Stimulated activated CD4-positive, alpha-beta T cell treated with anti-CD3 and anti-CD28 coated beads, TNF-alpha, amount 100 ng/mL, for 48 hours (primary cell): ENCODE results near the gene AMPH.

Experiments
- DNase-seq, 3 donors: peaks; one replicate each; pipeline ENCODE4 v3.0.0-alpha.2; 2020; ENCODE audit warnings: low read depth in 3 of 3

The AMPH gene

DNA sequence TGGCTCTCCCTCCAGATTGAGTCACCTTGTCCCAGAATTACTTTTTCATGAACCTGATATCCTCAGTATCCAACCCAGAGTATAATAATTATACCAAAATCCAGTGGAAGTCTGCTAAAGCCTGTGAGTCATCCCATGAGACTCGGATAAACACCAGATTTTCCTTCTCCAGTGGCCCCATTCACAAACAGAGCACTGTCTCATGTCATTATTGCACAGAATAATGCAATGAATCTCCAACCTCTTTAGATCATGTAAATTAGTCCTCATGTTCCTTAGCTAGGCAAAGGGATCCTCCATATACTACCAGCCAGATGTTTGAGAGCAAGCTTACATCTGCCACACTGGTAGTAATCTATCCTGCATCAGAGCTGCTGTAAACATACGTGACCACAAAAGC lies 89.0 kb downstream of the AMPH start:
- DNase-seq, result no peak

- no peak for DNase-seq
These were observed 89.7 kb downstream of the AMPH start for GRCh38 chr7:38541440-38541839.

- no peak for DNase-seq
These were observed 91.6 kb downstream of the AMPH start for GRCh38 chr7:38539477-38540081.

DNA sequence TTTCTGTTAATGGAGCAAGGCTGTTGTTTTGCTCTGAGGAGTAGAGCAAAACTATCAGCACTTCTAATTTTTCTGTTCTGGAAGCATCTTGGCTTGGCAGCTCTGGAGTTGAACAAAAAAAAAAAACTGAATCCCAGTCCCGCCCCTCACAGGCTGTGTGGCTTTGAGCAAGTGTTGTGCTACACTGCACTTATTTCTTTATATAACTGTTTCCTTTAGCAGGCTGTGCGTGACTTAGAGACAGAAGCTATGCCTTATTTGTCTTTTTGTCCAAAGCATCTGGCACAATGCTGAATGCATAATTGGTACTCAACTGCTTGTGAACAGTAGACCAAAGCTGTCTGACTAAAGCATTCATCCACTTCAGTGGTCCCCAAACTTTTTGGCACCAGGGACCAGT lies 96.1 kb downstream of the AMPH start:
- no peak for DNase-seq

DNA sequence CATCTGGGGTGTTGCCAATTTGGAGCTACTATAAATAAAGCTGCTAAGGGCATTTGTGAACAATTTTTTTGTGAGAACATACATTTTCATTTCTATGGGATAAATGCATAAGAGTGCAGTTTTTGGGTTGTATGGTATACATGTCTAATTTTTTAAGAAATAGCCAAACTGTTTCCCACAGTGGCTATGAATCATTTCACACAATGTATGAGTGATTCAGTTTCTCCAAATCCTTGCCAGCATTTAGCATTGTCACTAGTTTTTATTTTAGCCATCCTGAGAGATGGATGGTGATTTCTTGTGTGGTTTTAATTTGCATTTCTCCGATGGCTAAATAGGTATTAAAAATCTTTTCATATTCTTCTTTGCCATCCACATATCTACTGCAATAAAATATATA lies 105.3 kb downstream of the AMPH start:
- no peak for DNase-seq

GRCh38 chr7:38524786-38525185 lies 106.4 kb downstream of the AMPH start:
- DNase-seq, result no peak

DNA sequence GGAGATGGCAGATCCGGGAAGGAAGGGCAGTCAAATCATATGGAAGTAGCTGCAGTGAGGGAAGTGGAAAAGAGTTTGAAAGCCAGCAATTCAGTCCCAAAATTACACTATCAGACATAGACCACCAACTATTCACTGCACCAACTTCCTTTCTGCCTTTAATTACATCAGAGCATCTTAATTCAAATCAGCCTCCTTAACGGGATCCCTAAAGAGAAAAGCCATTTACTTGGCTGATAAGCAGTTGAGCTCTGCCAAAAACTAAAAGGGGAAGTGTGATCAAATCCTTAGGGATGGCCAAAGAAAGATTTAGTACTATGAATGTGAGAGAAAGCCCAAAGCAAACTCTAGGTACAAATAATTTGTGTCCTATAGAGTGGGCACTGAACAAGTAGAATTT lies 110.4 kb downstream of the AMPH start:
- DNase-seq, result no peak

GRCh38 chr7:38518541-38518940 lies 112.6 kb downstream of the AMPH start:
- DNase-seq, result no peak

DNA sequence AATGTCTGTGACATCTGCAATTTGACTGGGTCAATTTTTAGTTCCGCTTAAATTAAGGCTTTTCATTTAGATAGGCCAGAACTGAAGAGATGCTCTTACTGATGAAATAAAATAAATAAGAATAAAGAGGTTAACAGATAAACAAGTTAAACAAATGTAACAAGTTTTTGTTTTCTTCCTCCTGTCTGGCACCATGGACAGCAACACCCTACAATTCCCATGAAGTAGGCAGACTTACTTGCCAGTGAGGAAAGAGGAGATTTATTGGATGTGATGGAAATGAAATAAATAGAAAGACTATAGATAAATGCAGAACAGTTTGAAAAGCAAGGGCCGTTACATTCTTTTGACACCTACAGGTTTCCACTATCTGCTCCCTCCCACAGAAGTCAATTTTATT lies 118.5 kb downstream of the AMPH start:
- DNase-seq, result no peak

GRCh38 chr7:38512291-38512690 lies 118.9 kb downstream of the AMPH start:
- DNase-seq, result no peak

DNA sequence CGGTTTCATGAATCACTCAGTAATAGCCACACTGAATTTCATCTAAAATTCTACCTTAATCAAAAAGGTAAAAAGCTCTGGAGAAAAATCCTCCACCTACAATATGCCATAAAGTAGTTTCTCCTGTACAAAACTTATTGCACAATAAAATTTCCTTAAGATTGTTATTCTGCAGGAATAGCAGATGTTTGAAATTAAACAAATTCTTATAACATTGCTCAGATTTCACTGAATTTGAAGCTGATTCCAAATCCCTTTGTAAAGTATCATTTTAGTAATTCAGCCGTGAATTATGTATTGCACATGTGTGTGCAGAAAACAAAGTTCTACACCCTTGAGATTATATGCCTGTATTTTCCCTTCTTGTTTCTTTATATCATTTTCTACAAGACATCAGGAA lies 123.8 kb downstream of the AMPH start:
- DNase-seq, result no peak

DNA sequence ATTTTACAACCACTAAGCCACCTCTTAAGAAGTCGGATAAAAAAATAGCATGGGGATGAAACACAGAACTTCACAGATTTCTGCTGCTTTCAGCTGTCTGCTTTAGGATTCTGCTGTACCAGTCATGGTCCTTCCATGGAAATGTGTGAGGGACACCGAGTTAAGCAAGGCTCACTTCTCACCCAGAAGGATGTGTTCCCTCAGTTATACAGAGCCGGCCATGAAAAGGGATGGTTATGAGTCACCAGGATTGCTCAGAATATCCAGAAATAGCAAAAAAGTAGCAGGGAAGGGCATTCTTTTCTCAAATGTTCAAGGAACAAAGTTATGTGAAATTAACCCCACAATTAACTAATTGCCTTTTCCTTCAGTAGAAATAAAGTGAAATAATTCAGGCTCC lies 124.4 kb downstream of the AMPH start:
- DNase-seq, result no peak

- no peak for DNase-seq
These were observed 125.2 kb downstream of the AMPH start for GRCh38 chr7:38506004-38506403.

- DNase-seq, result no peak
These were observed 126.5 kb downstream of the AMPH start for GRCh38 chr7:38504684-38505083.

- DNase-seq, result no peak
These were observed 128.3 kb downstream of the AMPH start for GRCh38 chr7:38502848-38503247.

- no peak for DNase-seq
These were observed 128.9 kb downstream of the AMPH start for GRCh38 chr7:38502289-38502688.

DNA sequence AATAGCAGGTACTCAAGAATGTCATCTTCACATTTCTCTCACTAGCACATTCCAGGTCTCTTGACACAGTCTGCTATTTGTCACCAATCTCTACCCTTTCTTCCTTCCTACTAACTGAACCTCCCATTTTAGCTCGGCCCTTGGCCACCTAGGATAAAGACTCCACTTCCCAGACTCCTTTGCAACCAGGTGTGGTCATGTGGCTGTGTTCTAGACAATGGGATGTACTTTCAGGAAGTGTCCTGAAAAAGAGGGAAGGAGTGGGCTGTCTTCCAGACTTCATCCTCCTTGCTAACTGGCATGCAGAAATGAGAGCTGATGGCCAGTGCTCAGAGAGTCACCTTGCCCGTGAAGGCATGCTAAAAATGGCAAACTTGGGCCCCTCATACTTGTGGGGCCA lies 139.2 kb downstream of the AMPH start:
- no peak for DNase-seq

DNA sequence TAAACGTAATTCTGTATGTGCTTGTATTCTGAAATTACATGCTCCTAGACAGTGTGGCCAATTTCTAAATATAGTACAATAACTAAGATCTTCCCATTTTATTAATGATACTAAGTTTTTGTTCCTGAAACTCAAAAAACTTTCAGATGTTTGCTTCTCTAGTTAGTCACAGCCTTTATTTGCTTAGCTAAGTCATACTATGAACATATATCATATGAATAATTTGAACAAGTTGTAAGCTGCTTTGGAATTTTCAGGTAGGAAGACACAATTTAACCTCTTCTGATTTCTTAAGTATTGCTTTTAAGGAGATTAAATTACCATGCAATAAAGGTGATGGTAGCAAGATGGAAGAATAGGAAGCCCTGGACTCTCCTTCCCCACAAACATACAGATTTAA lies 148.7 kb downstream of the AMPH start:
- no peak for DNase-seq

GRCh38 chr7:38481401-38481800 lies 149.8 kb downstream of the AMPH start:
- DNase-seq, result no peak

DNA sequence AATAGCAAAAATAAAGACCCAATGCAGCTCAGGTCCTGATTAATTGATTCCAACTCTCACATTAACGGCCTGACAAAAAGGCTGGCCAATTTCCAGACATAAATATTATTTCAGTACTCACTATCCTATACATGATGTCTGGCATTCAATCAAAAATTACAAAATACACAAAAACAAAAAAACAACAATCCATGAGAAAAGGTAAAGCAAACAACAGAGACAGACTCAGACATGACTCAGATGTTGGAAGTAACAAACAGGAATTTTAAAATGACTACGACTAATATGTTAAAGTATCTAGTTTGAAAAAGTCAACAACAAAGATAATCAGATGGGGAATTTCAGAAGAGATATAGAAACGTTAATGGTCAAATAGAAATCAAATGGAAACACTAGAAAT lies 152.8 kb downstream of the AMPH start:
- DNase-seq, result no peak

- no peak for DNase-seq
These were observed 153.8 kb downstream of the AMPH start for GRCh38 chr7:38477333-38477732.

DNA sequence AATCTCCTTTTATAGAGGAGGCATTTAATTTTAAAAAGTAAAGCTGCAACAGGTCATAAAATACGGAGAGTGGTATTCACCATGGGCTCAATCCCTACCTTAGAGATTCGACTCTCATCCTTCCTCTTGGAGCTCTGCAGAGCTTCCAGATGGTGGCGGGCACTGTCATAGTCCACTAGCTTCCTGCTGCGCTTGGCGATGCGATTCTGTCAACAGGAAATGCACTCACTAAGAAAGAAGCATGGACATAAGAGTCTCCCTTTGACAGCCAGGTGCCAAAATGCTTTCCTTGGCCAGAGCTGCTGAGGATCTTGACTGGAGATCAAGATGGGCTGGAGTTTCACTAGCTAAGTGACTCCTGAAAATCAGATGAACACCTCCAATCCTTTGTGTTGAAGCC lies 154.4 kb downstream of the AMPH start:
- DNase-seq, result no peak

GRCh38 chr7:38465956-38466355 lies 165.2 kb downstream of the AMPH start:
- DNase-seq, result no peak
